ENCODE data around the gene EHMT1. TPM values are rescaled to one million over a fixed set of nuclear protein-coding genes. Genes with fewer than 3 reads are reported as not detected.

Gene EHMT1
- total and polyA plus RNA-seq, 2 of the 13 experiments (the other 11 are each of a cell fraction or from before 2014, with no cell fraction given), result 23.0 to 27.1 TPM

- TF ChIP-seq ZNF687 (CRISPR knock-in tag; IDR thresholded peaks at IDR 0.05) (peak; percentile 77), HNRNPK (IDR thresholded peaks at IDR 0.05; ENCODE audit: low read depth, low read length, poor library complexity, severe bottlenecking) (no peak), HCFC1 (IDR thresholded peaks at IDR 0.05; ENCODE audit: low read depth, low read length) (no peak), ZNF253 (CRISPR knock-in tag; IDR thresholded peaks at IDR 0.05; ENCODE audit: borderline replicate concordance) (no peak), CREBL2 (CRISPR knock-in tag; IDR thresholded peaks at IDR 0.05; ENCODE audit: borderline replicate concordance) (no peak), TP53 (CRISPR knock-in tag; conservative IDR thresholded peaks at IDR 0.05) (no peak), DBP (CRISPR knock-in tag; IDR thresholded peaks at IDR 0.05; ENCODE audit: not compliant biosample characterization) (no peak), RAD21 (CRISPR knock-in tag; IDR thresholded peaks at IDR 0.05) (0 out of 2 replicates have a peak, but pooled peaks have one; percentile 21), ZNF7 (CRISPR knock-in tag; IDR thresholded peaks at IDR 0.05) (no peak), ZBTB37 (CRISPR knock-in tag; IDR thresholded peaks at IDR 0.05) (no peak), ZSCAN5A (CRISPR knock-in tag; IDR thresholded peaks at IDR 0.05; ENCODE audit: borderline replicate concordance) (no peak), JDP2 (CRISPR knock-in tag; IDR thresholded peaks at IDR 0.05; ENCODE audit: borderline replicate concordance) (no peak), ZNF160 (CRISPR knock-in tag; IDR thresholded peaks at IDR 0.05) (no peak), HDAC6 (IDR thresholded peaks at IDR 0.05; ENCODE audit: low read depth, low read length) (no peak), ZNF512B (CRISPR knock-in tag; IDR thresholded peaks at IDR 0.05; ENCODE audit: borderline replicate concordance) (no peak), THAP7 (CRISPR knock-in tag; IDR thresholded peaks at IDR 0.05) (no peak), ZNF432 (CRISPR knock-in tag; IDR thresholded peaks at IDR 0.05; ENCODE audit: borderline replicate concordance) (no peak)
Observed at GRCh38 chr9:137785704-137786161, 166.9 kb downstream of the EHMT1 start (continued).

Data from HepG2 (cell line).